ENCODE measurements around the gene TMEM107. TPM values are rescaled to one million over a fixed set of nuclear protein-coding genes. Genes with fewer than 3 reads are reported as not detected.

The TMEM107 gene
- total RNA-seq, 1 experiment from 2014 or later: 30.1 TPM

DNA sequence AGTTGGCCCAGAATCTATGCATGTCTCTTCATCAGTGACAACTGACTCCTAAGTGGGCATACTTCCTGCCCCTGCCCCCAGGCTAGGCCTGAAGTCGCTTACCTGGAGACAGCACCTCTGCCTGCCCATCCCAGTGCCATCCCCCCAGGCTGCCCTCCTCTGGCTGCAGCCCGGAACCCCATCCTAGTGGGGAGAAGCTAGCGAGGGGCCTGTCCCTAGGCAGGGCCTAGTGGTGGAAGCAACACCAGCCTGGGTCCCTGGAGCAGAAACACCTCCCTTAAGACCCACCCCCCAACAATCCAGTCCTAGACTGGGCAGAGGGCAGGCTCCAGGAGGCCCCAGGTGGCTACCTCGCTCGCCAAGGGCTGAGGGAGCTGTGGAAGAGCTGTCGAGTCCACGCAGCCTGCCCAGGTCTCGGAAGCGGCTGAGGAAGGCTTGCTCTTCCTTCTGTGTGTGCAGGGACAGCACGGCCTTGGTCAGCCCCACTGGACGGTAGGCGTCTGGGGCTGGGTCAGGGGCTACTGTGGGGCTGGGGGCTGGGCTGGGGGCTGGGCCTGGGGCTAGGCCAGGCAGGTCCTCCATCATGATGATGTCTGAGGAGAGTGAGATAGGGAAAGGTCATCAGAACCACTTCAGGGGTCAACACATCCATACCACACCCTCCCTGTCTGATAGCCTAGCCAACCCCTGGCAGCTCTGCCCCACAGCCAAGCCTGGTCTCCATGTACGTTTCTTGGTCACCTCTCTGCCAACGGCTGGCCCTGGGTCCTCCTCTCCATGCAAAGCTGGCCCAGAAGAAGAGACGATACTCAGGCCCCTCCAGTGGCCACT lies 31.6 kb downstream of the TMEM107 start:
- no TSS peak for BruUV-seq (replicated peaks)
- peaks cover 44 to 73% of the 10 kb centered on the region in 2 experiments for H3K36me3 ChIP-seq (ENCODE audit: control insufficient read depth in 1 of 2, insufficient read depth in 2 of 2, low read length in 2 of 2)
- intact Hi-C loops (cut with micrococcal nuclease): no loop called here
- H3K4me1 ChIP-seq (ENCODE audit: control insufficient read depth in 1 of 2, insufficient read depth in 2 of 2, low read length in 2 of 2): peaks cover 5 to 16% of the 10 kb centered on the region in 2 experiments
- H4K20me1 ChIP-seq (ENCODE audit: insufficient read depth): 0 out of 2 replicates have a peak, but pooled peaks cover 3% of the 10 kb centered on the region
- H3K27me3 ChIP-seq (ENCODE audit: insufficient read depth, low read length): no peaks in the 10 kb centered on the region
- POLR2A ChIA-PET: interaction anchor here (0.6 kb wide), 1 partner anchor 8 kb away, joined by 3 read pairs; no protein-coding TSS in a partner anchor
- no peak for ATAC-seq
- RAD21 ChIA-PET (ENCODE audit: low non-redundant PET in 1 of 2, low total read pairs in 2 of 2, uncharacterized antibody in 2 of 2, unreplicated experiment in 2 of 2): no interaction called here
- peaks cover under 1% of the 10 kb centered on the region; the same call in 1 of the 2 replicates for H3K79me2 ChIP-seq (ENCODE audit: insufficient read depth, low read length)
- TF ChIP-seq CEBPB (IDR thresholded peaks at IDR 0.05; ENCODE audit: low read depth): no peak
- no peak for TF ChIP-seq TCF7L2 (IDR thresholded peaks at IDR 0.05; ENCODE audit: borderline replicate concordance, extremely low read depth, insufficient read depth, insufficient read length)
- TF ChIP-seq MAX (IDR thresholded peaks at IDR 0.05): no peak
- TF ChIP-seq CTCF (IDR thresholded peaks at IDR 0.05 in 2 of 3, conservative IDR thresholded peaks at IDR 0.05 in 1 of 3; ENCODE audit: borderline replicate concordance in 1 of 3, insufficient read depth in 1 of 3, low read depth in 2 of 3, low read length in 2 of 3): no peak
- no peak for TF ChIP-seq POLR2A (IDR thresholded peaks at IDR 0.05; ENCODE audit: borderline replicate concordance, extremely low read depth, insufficient read depth, insufficient read length)
- TF ChIP-seq SP1 (IDR thresholded peaks at IDR 0.05; ENCODE audit: low read depth): no peak
- no peak for TF ChIP-seq POLR2AphosphoS5 (IDR thresholded peaks at IDR 0.05; ENCODE audit: low read depth, low read length)
- no peak for TF ChIP-seq ZNF274 (IDR thresholded peaks at IDR 0.05; ENCODE audit: low read depth, low read length)
- no peak for TF ChIP-seq JUND (IDR thresholded peaks at IDR 0.05)
- no peak for TF ChIP-seq EZH2phosphoT487 (IDR thresholded peaks at IDR 0.05; ENCODE audit: borderline replicate concordance)
- no peak for TF ChIP-seq ZFX (IDR thresholded peaks at IDR 0.05)
- H3K4me2 ChIP-seq (ENCODE audit: low read length): no peak overlapping the region
- DNase-seq (ENCODE audit: low read depth, low spot score): no peak
- no peaks in the 10 kb centered on the region for H3K9me3 ChIP-seq (ENCODE audit: control insufficient read depth in 1 of 2, insufficient read depth in 1 of 2, low read depth in 1 of 2, low read length in 2 of 2)
- no peak overlapping the region for H3K27ac ChIP-seq (ENCODE audit: low read depth, low read length)
- H3K4me3 ChIP-seq (replicated peaks in 1 of 2; ENCODE audit: low read depth in 1 of 2, low read length in 2 of 2): no peak overlapping the region
- no peak overlapping the region for H2AFZ ChIP-seq (ENCODE audit: low read depth, low read length, poor library complexity, severe bottlenecking)
- H3K9me2 ChIP-seq (ENCODE audit: insufficient read depth): no peaks in the 10 kb centered on the region
- CTCF ChIA-PET: no interaction called here
- no peak overlapping the region for H3K9ac ChIP-seq (ENCODE audit: low read length)
